Keratinocyte (primary cell): ENCODE results near the gene HSF5. TPM values are rescaled to one million over a fixed set of nuclear protein-coding genes. Genes with fewer than 3 reads are reported as not detected.

Source experiments
- DNase-seq: peaks from one replicate; pipeline ENCODE4 v3.0.0-alpha.2; 2011; ENCODE audit warnings: low read depth, missing footprints, low spot score
- FAIRE-seq: peaks from 2 replicates; lab custom pipeline; 2011; peaks lifted over from hg19 to GRCh38; lab: Jason Lieb, UNC
- H2AFZ ChIP-seq: 2 replicates; pipeline ENCODE4 v1.6.0; 2012; ENCODE audit warnings: low read length, control low read depth, inconsistent platforms; ENCODE audit not compliant: control insufficient read depth
- H3K27ac ChIP-seq: 2 replicates; pipeline ENCODE4 v1.5.1; 2011; ENCODE audit warnings: low read length; ENCODE audit not compliant: control insufficient read depth, insufficient read depth
- H3K27me3 ChIP-seq: 3 replicates; pipeline ENCODE4 v1.6.0; 2011; ENCODE audit warnings: low read length; ENCODE audit not compliant: control insufficient read depth, insufficient read depth; ENCODE audit errors: extremely low read depth
- H3K36me3 ChIP-seq, 2 experiments: 2 replicates in 1 of 2; 3 replicates in 1 of 2; pipeline ENCODE4 v1.5.1; 2011; ENCODE audit warnings: low read length in 2 of 2, mild to moderate bottlenecking in 1 of 2; ENCODE audit not compliant: control insufficient read depth in 2 of 2, insufficient read depth in 2 of 2; ENCODE audit errors: extremely low read depth in 1 of 2
- H3K4me1 ChIP-seq: 3 replicates; pipeline ENCODE4 v1.5.1; 2011; ENCODE audit warnings: low read length; ENCODE audit not compliant: control insufficient read depth, insufficient read depth; ENCODE audit errors: extremely low read depth
- H3K4me2 ChIP-seq: 3 replicates; pipeline ENCODE4 v1.6.0; 2011; ENCODE audit warnings: low read depth, low read length; ENCODE audit not compliant: control insufficient read depth, insufficient read depth; ENCODE audit errors: extremely low read depth
- H3K4me3 ChIP-seq, 3 experiments: fragments of 200-600 bp in 1 of 3; sonication (generic) in 1 of 3; 2 replicates in 2 of 3; 3 replicates in 1 of 3; pipeline ENCODE4 v1.5.1; 2011 to 2016; ENCODE audit warnings: low read length in 3 of 3, mild to moderate bottlenecking in 3 of 3, control low read depth in 2 of 3, inconsistent platforms in 1 of 3, low read depth in 1 of 3, mixed read lengths in 1 of 3, mixed run types in 1 of 3, moderate library complexity in 1 of 3; ENCODE audit not compliant: control insufficient read depth in 2 of 3, insufficient read depth in 2 of 3; ENCODE audit errors: extremely low read depth in 1 of 3
- H3K79me2 ChIP-seq: 2 replicates; pipeline ENCODE4 v1.6.0; 2012; ENCODE audit warnings: low read length; ENCODE audit not compliant: control insufficient read depth, insufficient read depth
- H3K9ac ChIP-seq: 3 replicates; pipeline ENCODE4 v1.6.0; 2011; ENCODE audit warnings: low read length; ENCODE audit not compliant: control insufficient read depth, insufficient read depth; ENCODE audit errors: extremely low read depth
- H3K9me1 ChIP-seq: 3 replicates; pipeline ENCODE4 v1.6.0; 2011; ENCODE audit warnings: low read length; ENCODE audit not compliant: control insufficient read depth, insufficient read depth; ENCODE audit errors: extremely low read depth
- H3K9me3 ChIP-seq: 2 replicates; pipeline ENCODE4 v1.5.1; 2012; ENCODE audit warnings: low read depth, low read length; ENCODE audit not compliant: control insufficient read depth
- H4K20me1 ChIP-seq: 3 replicates; pipeline ENCODE4 v1.6.0; 2011; ENCODE audit warnings: low read length; ENCODE audit not compliant: control insufficient read depth, insufficient read depth; ENCODE audit errors: extremely low read depth
- CTCF ChIP-seq, 3 experiments: IDR thresholded peaks in 1 of 3; conservative IDR thresholded peaks in 1 of 3; optimal IDR thresholded peaks in 1 of 3; 2 replicates in 2 of 3; 3 replicates in 1 of 3; pipeline versions ENCODE3 to v1.5.1; 2011; ENCODE audit warnings: low read length in 3 of 3, mild to moderate bottlenecking in 3 of 3, moderate library complexity in 2 of 3, control low read depth in 1 of 3, inconsistent platforms in 1 of 3; ENCODE audit not compliant: insufficient read depth in 2 of 3; ENCODE audit errors: extremely low read depth in 1 of 3
- EZH2 ChIP-seq: IDR thresholded peaks from one replicate; pipeline ENCODE4 v1.6.1; 2012; ENCODE audit warnings: inconsistent platforms, mild to moderate bottlenecking, low read length, moderate library complexity
- dilution Hi-C: fragments of 300-500 bp; cut with MboI; formaldehyde crosslinking; loops from one replicate; pipeline ENCODE4 v1.7.0; 2020; ENCODE audit warnings: low sequenced_read_pairs; ENCODE audit not compliant: extremely low pct_ligation_motif_present
- polyA plus RNA-seq, 5 experiments: library from polyadenylated mRNA; depleted of rRNA in 3 of 5; stranded (reverse) in 3 of 5; stranded (forward) in 1 of 5; unstranded in 1 of 5; fragments of >200 nt; gene quantifications; 1 replicate in 1 of 5; 2 replicates in 3 of 5; 3 replicates in 1 of 5; pipeline versions ENCODE4 v1.2.1 to v1.2.3, GENCODE V29; 2011 to 2012; ENCODE audit warnings: missing spikeins in 2 of 5, low read depth in 1 of 5, low replicate concordance in 1 of 5

The HSF5 gene
- polyA plus RNA-seq, 1 donor (not counting 4 experiments of a cell fraction or from before 2014, with no cell fraction given), result 0.01 TPM

GRCh38 chr17:58375256-58375655, 113.0 kb downstream of the HSF5 start:
- H3K4me2 ChIP-seq, result no peak overlapping the region
- no peak for TF ChIP-seq EZH2
- no peak for TF ChIP-seq CTCF (optimal IDR thresholded peaks at IDR 0.05 in 1 of 3, IDR thresholded peaks at IDR 0.05 in 1 of 3, conservative IDR thresholded peaks at IDR 0.05 in 1 of 3; ENCODE audit: extremely low read depth in 1 of 3, insufficient read depth in 2 of 3, low read length in 3 of 3)
- H3K9ac ChIP-seq, result no peak overlapping the region
- FAIRE-seq (no peak), DNase-seq (no peak)
- peaks cover 7% of the 10 kb centered on the region for H4K20me1 ChIP-seq
- H3K27ac ChIP-seq, result no peak overlapping the region
- H3K27me3 ChIP-seq, result no peaks in the 10 kb centered on the region
- no peak overlapping the region for H2AFZ ChIP-seq
- H3K4me1 ChIP-seq, result peaks cover 15% of the 10 kb centered on the region
- peaks cover 9 to 12% of the 10 kb centered on the region in 2 experiments for H3K36me3 ChIP-seq
- H3K9me3 ChIP-seq, result no peaks in the 10 kb centered on the region
- no peak overlapping the region for H3K4me3 ChIP-seq
- peaks cover 2% of the 10 kb centered on the region for H3K9me1 ChIP-seq
- dilution Hi-C loops, result no loop called here
- peaks cover 50% of the 10 kb centered on the region for H3K79me2 ChIP-seq

GRCh38 chr17:58373923-58374322, 114.3 kb downstream of the HSF5 start:
- H3K9me3 ChIP-seq, result no peaks in the 10 kb centered on the region
- no peak for DNase-seq
- peaks cover 15% of the 10 kb centered on the region for H3K4me1 ChIP-seq
- H4K20me1 ChIP-seq, result peaks cover 7% of the 10 kb centered on the region
- no peak overlapping the region for H3K4me3 ChIP-seq
- peaks cover 2% of the 10 kb centered on the region for H3K9me1 ChIP-seq
- H3K4me2 ChIP-seq, result no peak overlapping the region
- no peaks in the 10 kb centered on the region for H3K27me3 ChIP-seq
- no peak overlapping the region for H2AFZ ChIP-seq
- no peak overlapping the region for H3K27ac ChIP-seq
- FAIRE-seq, result no peak
- H3K79me2 ChIP-seq, result peaks cover 44% of the 10 kb centered on the region
- H3K9ac ChIP-seq, result no peak overlapping the region
- no peak for TF ChIP-seq EZH2
- H3K36me3 ChIP-seq, result peaks cover 13 to 14% of the 10 kb centered on the region in 2 experiments
- dilution Hi-C loops, result no loop called here

GRCh38 chr17:58373003-58373402, 115.2 kb downstream of the HSF5 start:
- no peaks in the 10 kb centered on the region for H3K9me3 ChIP-seq
- peaks cover 2% of the 10 kb centered on the region for H3K9me1 ChIP-seq
- FAIRE-seq, result no peak
- peaks cover 7% of the 10 kb centered on the region for H4K20me1 ChIP-seq
- H3K27me3 ChIP-seq, result no peaks in the 10 kb centered on the region
- H2AFZ ChIP-seq, result no peak overlapping the region
- H3K4me3 ChIP-seq, result no peak overlapping the region
- no peak overlapping the region for H3K27ac ChIP-seq
- peaks cover 14% of the 10 kb centered on the region for H3K4me1 ChIP-seq
- H3K79me2 ChIP-seq, result peaks cover 46% of the 10 kb centered on the region
- peaks cover 13 to 14% of the 10 kb centered on the region in 2 experiments for H3K36me3 ChIP-seq
- H3K9ac ChIP-seq, result no peak overlapping the region
- no peak overlapping the region for H3K4me2 ChIP-seq
- no peak for DNase-seq
- TF ChIP-seq CTCF (optimal IDR thresholded peaks at IDR 0.05 in 1 of 3, IDR thresholded peaks at IDR 0.05 in 1 of 3, conservative IDR thresholded peaks at IDR 0.05 in 1 of 3; ENCODE audit: extremely low read depth in 1 of 3, insufficient read depth in 2 of 3, low read length in 3 of 3), result no peak
- TF ChIP-seq EZH2, result no peak
- dilution Hi-C loops, result no loop called here
